B cell (primary cell): ENCODE results near the gene GLMN. TPM values are rescaled to one million over a fixed set of nuclear protein-coding genes. Genes with fewer than 3 reads are reported as not detected.

Source experiments
- ATAC-seq: fragments of 200-7000 bp; cut with Tn5 transposase; one replicate; pipeline ENCODE4 v1.10.0; 2021; ENCODE audit warnings: low read depth, mild to moderate bottlenecking, moderate number of reproducible peaks, moderate library complexity
- CTCF ChIA-PET: fragments of 350-600 bp; sonication (Branson Sonifier 250); formaldehyde crosslinking; loops from one replicate; lab custom pipeline; 2021; ENCODE audit warnings: antibody characterized with exemption, inconsistent platforms; lab: Charles Lee
- POLR2A ChIA-PET: fragments of 350-600 bp; sonication (Branson Sonifier 250); formaldehyde crosslinking; loops from one replicate; lab custom pipeline; 2021; ENCODE audit warnings: antibody characterized with exemption; lab: Charles Lee
- DNase-seq: peaks from one replicate; pipeline ENCODE4 v3.0.0; 2013
- H2AFZ ChIP-seq: 2 replicates; pipeline ENCODE4 v1.6.1; 2012; ENCODE audit warnings: mild to moderate bottlenecking, low read depth, low read length; ENCODE audit not compliant: insufficient read depth, poor library complexity, severe bottlenecking
- H3K27ac ChIP-seq, 2 donors: 1 replicate in 1 of 2; 2 replicates in 1 of 2; pipeline ENCODE4 v1.5.1; 2012 to 2013; ENCODE audit warnings: low read length in 2 of 2, mild to moderate bottlenecking in 2 of 2, moderate library complexity in 1 of 2
- H3K27me3 ChIP-seq, 4 experiments: fragments of 200-600 bp in 1 of 4; sonication (generic) in 1 of 4; replicated peaks in 1 of 4; 1 replicate in 2 of 4; 2 replicates in 2 of 4; pipeline versions ENCODE4 v1.6.1 to v1.7.0; 2013 to 2016; ENCODE audit warnings: low read length in 3 of 4, mild to moderate bottlenecking in 2 of 4, mixed read lengths in 1 of 4, moderate library complexity in 1 of 4; ENCODE audit not compliant: insufficient read depth in 4 of 4, control insufficient read depth in 3 of 4; ENCODE audit errors: control extremely low read depth in 1 of 4
- H3K36me3 ChIP-seq, 2 experiments: replicated peaks in 1 of 2; 1 replicate in 1 of 2; 2 replicates in 1 of 2; pipeline versions ENCODE4 v1.6.1 to v1.7.1; 2013; ENCODE audit warnings: low read length in 1 of 2; ENCODE audit not compliant: insufficient read depth in 2 of 2, control insufficient read depth in 1 of 2; ENCODE audit errors: control extremely low read depth in 1 of 2, extremely low read depth in 1 of 2
- H3K4me1 ChIP-seq, 2 donors: fragments of 200-600 bp in 1 of 2; sonication (generic) in 1 of 2; 1 replicate in 1 of 2; 2 replicates in 1 of 2; pipeline versions ENCODE4 v1.5.1 to v1.6.1; 2013 to 2017; ENCODE audit warnings: low read length in 2 of 2; ENCODE audit not compliant: control insufficient read depth in 2 of 2, insufficient read depth in 2 of 2
- H3K4me2 ChIP-seq: replicated peaks from 2 replicates; pipeline ENCODE3; 2012; ENCODE audit warnings: mild to moderate bottlenecking, low read depth, low read length; ENCODE audit not compliant: poor library complexity, severe bottlenecking
- H3K4me3 ChIP-seq, 5 experiments: fragments of 200-600 bp in 1 of 5; sonication (generic) in 1 of 5; 1 replicate in 3 of 5; 2 replicates in 2 of 5; pipeline versions ENCODE4 v1.5.1 to v1.7.0; 2011 to 2016; ENCODE audit warnings: low read length in 4 of 5, mild to moderate bottlenecking in 4 of 5, low read depth in 2 of 5, control low read depth in 1 of 5, moderate library complexity in 1 of 5; ENCODE audit not compliant: insufficient read depth in 1 of 5; ENCODE audit errors: control extremely low read depth in 1 of 5, extremely low read depth in 1 of 5
- H3K79me2 ChIP-seq: fragments of 200-600 bp; sonication (generic); one replicate; pipeline ENCODE4 v1.6.0; 2016; ENCODE audit warnings: low read length; ENCODE audit not compliant: control insufficient read depth, insufficient read depth
- H3K9ac ChIP-seq: fragments of 200-600 bp; sonication (generic); 2 replicates; pipeline ENCODE4 v1.6.1; 2017; ENCODE audit warnings: mild to moderate bottlenecking, low read length, moderate library complexity
- H3K9me3 ChIP-seq, 3 donors: one replicate each; pipeline versions ENCODE4 v1.6.1 to v1.7.1; 2013; ENCODE audit warnings: low read length in 2 of 3; ENCODE audit not compliant: control insufficient read depth in 2 of 3, insufficient read depth in 1 of 3; ENCODE audit errors: control extremely low read depth in 1 of 3
- H4K20me1 ChIP-seq: 2 replicates; pipeline ENCODE4 v1.6.0; 2012; ENCODE audit warnings: mild to moderate bottlenecking, low read length; ENCODE audit not compliant: insufficient read depth, control insufficient read depth, poor library complexity, severe bottlenecking
- H3K27ac Mint-ChIP-seq: one replicate; pipeline ENCODE4 v1.8.0; 2021; ENCODE audit warnings: mixed read lengths
- H3K27me3 Mint-ChIP-seq: one replicate; pipeline ENCODE4 v1.8.0; 2021; ENCODE audit warnings: mixed read lengths
- H3K4me1 Mint-ChIP-seq: one replicate; pipeline ENCODE4 v1.8.0; 2021; ENCODE audit warnings: mixed read lengths
- H3K4me3 Mint-ChIP-seq: one replicate; pipeline ENCODE4 v1.8.0; 2021; ENCODE audit warnings: mixed read lengths
- H3K9me3 Mint-ChIP-seq: one replicate; pipeline ENCODE4 v1.8.0; 2022; ENCODE audit warnings: mixed read lengths; ENCODE audit not compliant: insufficient read depth
- CTCF ChIP-seq: fragments of 200-600 bp; IDR thresholded peaks from one replicate; pipeline ENCODE4 v1.8.0; 2022; ENCODE audit warnings: antibody characterized with exemption, mild to moderate bottlenecking
- EZH2 ChIP-seq: IDR thresholded peaks from 2 replicates; pipeline ENCODE4 v1.6.1; 2012; ENCODE audit warnings: borderline replicate concordance, low read depth, mild to moderate bottlenecking, moderate library complexity, low read length; ENCODE audit not compliant: insufficient read depth, poor library complexity, severe bottlenecking
- WGBS: methylation state at CpG from one replicate; pipeline ENCODE4 v1.1.5; 2013; ENCODE audit warnings: missing lambda C conversion rate; ENCODE audit not compliant: insufficient coverage; 5-methylcytosine and 5-hydroxymethylcytosine counted together
- intact Hi-C: fragments of 100-400 bp; cut with micrococcal nuclease; formaldehyde crosslinking; loops from one replicate; pipeline ENCODE4 v1.10.0; 2022
- polyA plus RNA-seq: library from polyadenylated mRNA; depleted of rRNA; stranded (reverse); fragments of >200 nt; gene quantifications from 2 replicates; pipeline ENCODE4 v1.2.3, GENCODE V29; 2012
- total RNA-seq, 2 donors: library from RNA; stranded (reverse); fragments of 120-200 nt in 1 of 2; gene quantifications; 1 replicate in 1 of 2; 2 replicates in 1 of 2; pipeline versions ENCODE4 v1.2.3 to v1.2.4, GENCODE V29; 2013 to 2022

The GLMN gene
- total and polyA plus RNA-seq, 2 donors (not counting 1 experiment from before 2014, with no cell fraction given): 2.8 to 13.6 TPM

DNA sequence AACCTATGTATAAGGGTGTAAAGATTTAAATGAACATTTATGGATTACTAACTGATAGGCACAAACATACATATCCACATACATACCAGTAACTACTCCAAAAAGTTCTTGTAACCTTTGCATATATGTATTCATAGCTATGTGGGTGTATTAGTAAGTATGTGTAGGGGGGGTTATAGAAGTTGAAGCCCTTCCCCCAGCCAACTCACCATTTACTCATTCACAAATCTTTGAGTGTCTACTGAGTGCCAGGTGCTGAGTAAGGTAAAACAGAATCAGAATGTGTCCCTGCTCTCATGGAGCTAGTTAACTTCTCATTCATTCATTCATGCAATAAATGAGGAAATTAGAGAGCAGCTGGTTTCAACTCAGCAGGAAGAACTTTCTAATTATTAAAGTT lies 79.8 kb downstream of the GLMN start:
- intact Hi-C loops: no loop called here
- Mint-ChIP-seq H3K27ac (no peak overlapping the region), H3K4me3 (no peak overlapping the region), H3K4me1 (no peaks in the 10 kb centered on the region), H3K9me3 (no peaks in the 10 kb centered on the region), H3K27me3 (peaks cover 5% of the 10 kb centered on the region)
- ChIA-PET POLR2A (no interaction called here), CTCF (no interaction called here)
- no peak for ATAC-seq
- Histone ChIP-seq H3K36me3 (no peaks in the 10 kb centered on the region), H3K79me2 (no peaks in the 10 kb centered on the region), H3K9me3 (peaks cover 0 to 3% (median 0%) of the 10 kb centered on the region in 3 donors), H3K9ac (no peak overlapping the region), H3K4me1 (no peaks in the 10 kb centered on the region), H4K20me1 (no peaks in the 10 kb centered on the region), H3K27me3 (no peaks in the 10 kb centered on the region), H2AFZ (no peak overlapping the region), H3K4me2 (no peak overlapping the region), H3K27ac (no peak overlapping the region), H3K4me3 (no peak overlapping the region)
- TF ChIP-seq EZH2: no peak
- TF ChIP-seq CTCF: no peak
- DNase-seq: no peak

DNA sequence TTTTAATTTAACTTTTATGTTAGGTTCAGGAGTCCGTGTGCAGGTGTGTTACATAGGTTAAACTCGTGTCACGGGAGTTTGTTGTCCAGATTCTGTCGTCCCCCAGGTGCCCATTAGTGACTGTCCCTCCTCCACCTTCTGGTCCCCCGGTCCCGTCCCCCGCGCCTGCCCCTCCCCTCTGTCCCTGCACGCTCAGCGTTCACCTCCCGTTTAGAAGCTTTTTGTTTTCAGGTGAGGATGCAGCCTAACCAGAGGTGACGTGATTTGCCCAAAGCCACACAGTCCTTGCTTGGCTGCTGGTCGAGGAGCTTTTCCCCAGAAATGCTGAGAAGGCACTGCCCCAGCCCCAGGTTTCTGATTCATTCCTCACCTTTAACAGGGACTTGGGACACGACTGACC lies 80.2 kb downstream of the GLMN start:
- DNase-seq (no peak), ATAC-seq (no peak)
- H2AFZ ChIP-seq: no peak overlapping the region
- CTCF ChIA-PET: no interaction called here
- no peaks in the 10 kb centered on the region for H4K20me1 ChIP-seq
- Mint-ChIP-seq H3K4me1 (no peaks in the 10 kb centered on the region), H3K27ac (no peak overlapping the region), H3K4me3 (no peak overlapping the region), H3K9me3 (no peaks in the 10 kb centered on the region), H3K27me3 (peaks cover 5% of the 10 kb centered on the region)
- intact Hi-C loops: no loop called here
- H3K9ac ChIP-seq: no peak overlapping the region
- no peak overlapping the region for H3K4me3 ChIP-seq
- POLR2A ChIA-PET: no interaction called here
- H3K79me2 ChIP-seq: no peaks in the 10 kb centered on the region
- H3K4me2 ChIP-seq: no peak overlapping the region
- H3K9me3 ChIP-seq: peaks cover 0 to 3% (median 0%) of the 10 kb centered on the region in 3 donors
- H3K4me1 ChIP-seq: no peaks in the 10 kb centered on the region
- WGBS: 85% methylated on average over 11 of the region's 14 CpGs
- H3K36me3 ChIP-seq: no peaks in the 10 kb centered on the region
- H3K27me3 ChIP-seq: no peaks in the 10 kb centered on the region
- TF ChIP-seq EZH2 (no peak), CTCF (no peak)
- H3K27ac ChIP-seq: no peak overlapping the region
